Measurements from ENCODE around the gene YWHAE.

GRCh38 chr17:1390432-1391367, 9.3 kb downstream of the YWHAE start:
- TF ChIP-seq CTCF (IDR thresholded peaks at IDR 0.05 in 8 of 11, conservative IDR thresholded peaks at IDR 0.05 in 3 of 11) (no peak), POLR2AphosphoS5 (IDR thresholded peaks at IDR 0.05) (no peak)

Data from spleen (tissue), 7 donors.